HG03442 (cell line): ENCODE data around the gene CA5A.
"Not testable (repeated sequence)": the region's sequence is repeated elsewhere in the genome, so short reads cannot be mapped to it uniquely, and the experiment has no call there.

Source experiments
- ATAC-seq: cut with Tn5 transposase; IDR thresholded peaks from one replicate; pipeline ENCODE4 v1.9.1; 2021; ENCODE audit warnings: mild to moderate bottlenecking, moderate library complexity; ENCODE audit not compliant: unreplicated experiment

Gene CA5A

DNA sequence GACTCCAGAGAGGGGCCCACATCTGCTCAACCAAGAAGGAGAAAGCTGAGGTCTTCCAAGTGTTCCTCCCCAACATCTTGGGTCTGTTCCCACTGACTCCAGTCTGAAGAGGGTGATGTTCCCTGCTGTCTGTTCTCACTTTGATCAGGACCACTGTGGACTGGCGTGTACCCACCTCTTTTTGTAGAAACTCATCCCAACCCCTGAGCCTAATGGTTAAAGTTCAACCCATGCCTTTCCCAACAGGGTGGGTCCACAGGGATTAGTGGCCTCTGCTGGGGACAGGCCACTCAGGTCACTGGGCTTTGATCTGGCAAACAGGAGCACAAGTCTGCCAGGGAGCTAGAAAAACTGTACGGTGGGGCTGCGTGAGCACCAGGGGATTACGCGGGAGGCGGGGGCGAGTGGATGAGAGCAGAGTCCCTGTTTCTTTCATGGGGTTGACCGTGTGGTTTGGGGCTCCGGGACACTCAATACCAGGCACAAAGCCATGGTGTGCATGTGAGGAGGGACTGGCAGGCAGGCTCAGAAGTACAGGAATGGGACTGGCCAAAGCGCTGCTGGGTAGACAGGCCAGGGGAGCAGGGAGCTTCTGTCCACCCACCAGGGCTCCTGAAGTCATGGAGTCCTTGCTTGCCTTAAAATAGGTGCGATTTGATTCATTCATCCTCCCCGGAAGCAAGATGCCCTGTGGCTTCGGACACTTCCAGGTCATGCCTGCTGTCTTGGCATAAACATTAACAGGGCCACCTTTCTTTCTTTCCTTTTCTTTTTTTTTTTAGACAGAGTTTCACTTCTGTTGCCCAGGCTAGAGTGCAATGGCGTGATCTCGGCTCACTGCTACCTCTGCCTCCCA is at the start of gene CA5A:
CA5A (minus strand) TSS at position 155 of the 856 bp plus-strand sequence; CDS start at position 76, 79 bp downstream.
- ATAC-seq, result no peak

- ATAC-seq, result not testable (repeated sequence)
Observed at GRCh38 chr16:87985493-87985892, 49.2 kb upstream of the CA5A start.

- ATAC-seq, result no peak
Observed at GRCh38 chr16:87984632-87985267, 48.4 kb upstream of the CA5A start.

DNA sequence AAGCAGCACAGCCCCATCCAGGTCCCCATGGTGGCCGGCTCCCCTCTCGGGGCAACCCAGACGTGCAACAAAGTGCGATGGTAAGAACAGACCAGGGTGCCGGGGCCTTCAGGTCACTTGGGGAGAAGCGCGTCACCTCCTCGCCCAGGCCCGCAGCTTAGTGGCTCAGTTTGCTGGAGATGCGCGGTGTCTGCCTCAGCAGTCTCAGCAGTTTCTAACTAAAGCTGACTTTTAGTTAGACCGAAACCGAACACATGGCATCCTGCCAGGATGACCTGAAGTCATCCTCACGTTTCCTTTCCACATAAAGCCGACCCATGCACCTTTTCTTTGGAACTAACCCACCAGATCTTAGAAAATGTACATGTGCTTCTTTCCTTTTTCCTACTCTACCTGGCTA is 47.9 kb upstream of the CA5A start:
- not testable (repeated sequence) for ATAC-seq

DNA sequence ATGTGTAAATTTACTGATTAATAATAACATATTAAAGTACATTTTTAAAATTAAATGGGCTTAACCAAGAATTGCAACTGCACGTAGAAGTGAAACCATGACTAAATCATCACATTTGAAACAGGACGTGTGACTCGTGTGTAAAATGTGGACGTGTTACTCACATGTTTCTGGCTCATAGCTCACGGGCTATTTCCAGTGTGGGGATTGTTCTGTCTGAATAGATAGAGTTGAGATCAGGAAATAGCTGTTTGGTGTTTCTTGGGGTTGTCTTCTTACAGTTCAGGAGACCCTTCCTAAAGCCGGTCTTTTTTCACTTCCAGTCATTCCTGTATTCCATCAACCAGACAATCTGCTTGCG is 47.4 kb upstream of the CA5A start:
- ATAC-seq, result not testable (repeated sequence)

DNA sequence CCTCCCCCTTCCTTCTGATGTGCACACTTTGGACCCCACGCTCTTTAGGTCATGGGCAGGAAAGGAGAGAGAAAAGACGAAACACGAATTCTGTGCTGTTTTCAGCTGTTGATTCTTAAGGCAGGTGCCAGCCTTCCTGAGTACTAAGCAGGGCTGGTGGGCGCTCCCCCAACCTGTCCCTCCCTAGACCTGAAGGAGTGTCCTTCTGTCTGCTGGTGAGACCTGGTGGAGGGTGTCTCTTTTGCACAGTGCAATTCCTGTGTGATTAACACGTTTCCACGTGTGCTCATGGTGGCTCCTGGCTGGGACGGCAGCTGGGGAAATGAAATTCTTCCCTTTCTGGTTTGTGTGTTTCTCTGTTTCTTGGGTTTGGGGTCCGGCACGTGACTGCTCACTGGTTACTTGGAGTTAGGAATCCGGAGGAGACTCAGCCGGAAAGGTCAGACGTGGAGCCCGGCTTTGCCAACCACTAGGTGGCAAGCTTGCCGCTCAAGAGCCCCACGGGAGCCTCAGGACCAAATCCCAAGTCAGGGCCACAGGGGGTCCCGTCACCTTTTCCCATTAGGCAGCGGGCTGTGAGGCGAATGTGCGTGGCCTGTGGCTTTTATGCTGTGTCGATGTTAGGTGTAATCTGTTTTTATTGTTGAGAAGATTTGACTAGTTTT is 46.9 kb upstream of the CA5A start:
- ATAC-seq, result not testable (repeated sequence)

DNA sequence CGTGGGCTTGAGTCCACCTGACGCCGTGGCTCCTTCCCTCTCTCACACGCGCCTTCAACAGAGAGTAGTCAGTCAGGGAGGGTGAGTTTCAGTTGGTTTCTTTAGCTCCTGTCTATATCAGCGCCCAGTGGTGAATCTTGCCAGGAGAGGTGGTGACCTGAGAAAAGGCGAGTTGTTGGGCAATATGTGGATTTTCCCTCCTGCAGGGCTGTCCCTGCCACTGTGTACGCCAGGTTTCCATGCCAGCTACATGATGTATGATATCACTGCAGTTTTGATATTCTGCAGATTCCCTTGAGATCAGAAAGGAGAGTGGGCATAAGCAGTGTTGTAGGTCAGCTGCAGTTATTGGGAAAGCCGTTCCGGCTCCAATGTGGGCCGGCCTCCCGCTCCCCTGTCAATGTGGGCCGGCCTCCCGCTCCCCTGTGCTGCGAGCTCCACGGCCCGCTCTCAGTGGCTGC is 46.3 kb upstream of the CA5A start:
- ATAC-seq, result no peak

GRCh38 chr16:87981376-87981775 is 45.0 kb upstream of the CA5A start:
- ATAC-seq, result not testable (repeated sequence)

DNA sequence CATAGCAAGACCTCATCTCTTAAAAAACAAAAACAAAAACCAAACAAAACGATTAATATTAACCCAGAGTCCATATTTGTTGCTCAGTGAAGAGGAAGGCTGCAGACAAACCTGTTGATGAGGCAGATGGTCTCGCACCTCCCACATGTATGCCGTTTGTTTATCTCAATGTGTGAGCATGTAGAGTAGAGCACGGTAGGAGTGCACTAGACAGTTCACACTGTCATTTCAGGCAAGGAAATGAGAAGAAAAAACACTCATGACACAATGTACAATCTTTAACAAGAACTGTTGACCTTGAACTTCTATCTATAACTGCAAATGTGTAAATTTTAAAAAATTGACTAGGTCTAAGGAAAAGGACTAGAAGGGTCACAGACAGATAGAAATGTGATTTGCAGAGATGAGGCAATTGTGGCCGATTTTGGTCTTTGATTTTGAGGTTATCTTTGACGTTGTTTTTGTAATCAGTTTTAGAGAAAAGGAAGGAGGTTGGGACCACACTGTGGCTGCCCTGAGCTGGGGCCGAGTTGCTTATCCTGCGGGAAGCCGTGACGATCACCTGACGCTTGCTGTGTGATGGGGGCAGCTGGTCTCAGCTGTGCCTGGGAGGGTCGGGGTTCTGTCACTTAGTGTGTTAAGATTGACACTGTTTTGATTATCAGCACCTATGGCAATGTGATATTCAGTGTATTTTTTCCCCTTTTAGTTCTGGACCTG is 43.7 kb upstream of the CA5A start:
- not testable (repeated sequence) for ATAC-seq

DNA sequence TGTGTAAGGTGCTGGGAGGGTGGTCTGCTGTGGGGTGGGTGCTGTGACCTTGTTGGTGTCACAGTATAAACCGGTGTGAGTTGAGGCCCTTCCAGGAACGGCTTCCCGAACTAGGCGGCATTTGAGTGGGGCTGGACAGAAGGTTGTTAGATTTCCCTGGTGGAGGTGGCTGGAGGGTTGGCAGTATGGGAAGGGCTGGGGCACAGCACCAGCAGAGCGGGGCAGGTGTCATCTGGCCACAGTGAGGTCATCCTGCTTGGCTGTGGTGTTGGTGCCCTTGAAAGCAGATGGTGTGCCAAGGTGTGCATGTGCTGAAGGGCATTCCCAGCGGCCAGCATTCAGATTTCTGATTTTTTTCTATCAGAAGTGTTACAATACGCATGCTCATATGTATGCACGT is 43.0 kb upstream of the CA5A start:
- ATAC-seq, result no peak

GRCh38 chr16:87978127-87978526 is 41.8 kb upstream of the CA5A start:
- ATAC-seq, result no peak

- no peak for ATAC-seq
Observed at GRCh38 chr16:87976665-87977064, 40.3 kb upstream of the CA5A start.

DNA sequence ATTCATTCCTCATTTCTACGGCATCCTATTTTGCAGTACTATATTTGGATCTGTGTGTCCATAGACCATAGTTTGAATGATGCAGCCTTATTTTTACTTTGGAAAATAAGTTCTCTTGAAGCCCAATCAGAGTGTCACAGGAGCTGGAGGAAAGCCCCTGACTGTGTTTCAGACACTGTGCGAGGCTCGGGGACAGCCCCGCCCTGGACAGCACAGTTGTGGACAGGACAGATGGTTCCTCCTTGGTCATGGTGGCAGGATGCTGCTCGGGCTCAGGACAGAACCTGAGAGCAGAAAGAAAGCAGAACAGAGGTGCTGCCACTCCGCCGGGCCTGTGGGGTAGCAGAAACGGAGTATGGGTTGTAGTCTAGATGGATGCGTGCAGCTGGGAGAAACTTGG is 37.8 kb upstream of the CA5A start:
- ATAC-seq, result no peak

DNA sequence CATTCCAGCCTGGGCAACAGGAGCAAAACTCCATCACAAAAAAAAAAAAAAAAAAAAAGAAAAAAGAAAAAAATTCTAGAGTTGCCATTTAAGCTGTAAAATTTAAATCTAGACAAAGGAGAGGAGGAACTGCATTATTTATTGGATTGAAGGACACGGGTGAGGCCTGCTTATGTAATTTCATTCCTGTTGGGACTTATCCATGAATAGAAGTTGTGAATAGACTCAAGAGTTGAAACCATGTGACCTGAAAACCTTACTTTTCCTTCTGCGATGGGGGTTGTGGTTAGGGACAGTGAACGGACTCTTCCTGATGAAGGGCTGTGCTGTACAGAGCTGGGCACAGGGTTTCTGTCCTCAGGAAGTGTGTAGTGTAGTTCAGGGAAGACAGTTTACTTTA is 37.4 kb upstream of the CA5A start:
- ATAC-seq, result no peak

- no peak for ATAC-seq
Observed at GRCh38 chr16:87971933-87972332, 35.6 kb upstream of the CA5A start.

DNA sequence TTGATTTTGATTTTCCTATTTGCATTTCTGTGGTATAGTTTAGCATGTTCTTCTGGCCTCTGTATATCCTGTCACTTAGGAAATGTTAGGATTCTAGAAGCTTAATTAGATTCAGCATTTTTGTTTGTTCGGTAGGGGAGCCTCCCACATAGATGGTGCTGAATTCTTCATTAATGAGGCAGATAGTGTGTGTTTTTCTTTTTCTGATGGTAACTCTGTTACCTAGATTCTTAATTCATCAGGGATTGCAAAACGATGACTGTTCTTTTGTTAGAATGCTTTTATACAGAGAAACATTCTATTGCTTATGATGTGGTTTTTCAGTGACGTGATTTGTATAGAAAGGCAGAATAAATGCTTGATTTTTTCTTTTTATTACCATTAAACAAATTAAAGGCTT is 33.9 kb upstream of the CA5A start:
- no peak for ATAC-seq

DNA sequence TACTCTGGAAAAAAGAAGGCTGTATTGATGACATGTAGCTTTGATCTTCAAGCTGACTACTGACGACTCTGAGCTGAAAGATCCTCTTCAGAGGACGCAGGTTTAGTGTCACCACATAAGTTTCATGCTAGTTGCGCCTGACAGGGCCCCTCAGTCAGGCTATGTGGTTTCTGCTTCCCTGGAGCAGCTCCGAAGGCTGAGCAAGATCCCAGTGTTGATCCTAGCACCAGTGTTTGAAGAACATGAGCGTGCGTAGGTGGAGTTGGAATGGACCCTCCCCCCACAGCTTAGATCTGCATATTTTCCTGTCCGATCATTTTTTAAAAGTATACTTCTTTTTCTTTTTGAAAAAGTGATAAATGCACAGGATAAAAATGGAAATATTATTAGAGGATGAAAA is 32.2 kb upstream of the CA5A start:
- no peak for ATAC-seq

GRCh38 chr16:87966685-87967185 is 30.4 kb upstream of the CA5A start:
- no peak for ATAC-seq

DNA sequence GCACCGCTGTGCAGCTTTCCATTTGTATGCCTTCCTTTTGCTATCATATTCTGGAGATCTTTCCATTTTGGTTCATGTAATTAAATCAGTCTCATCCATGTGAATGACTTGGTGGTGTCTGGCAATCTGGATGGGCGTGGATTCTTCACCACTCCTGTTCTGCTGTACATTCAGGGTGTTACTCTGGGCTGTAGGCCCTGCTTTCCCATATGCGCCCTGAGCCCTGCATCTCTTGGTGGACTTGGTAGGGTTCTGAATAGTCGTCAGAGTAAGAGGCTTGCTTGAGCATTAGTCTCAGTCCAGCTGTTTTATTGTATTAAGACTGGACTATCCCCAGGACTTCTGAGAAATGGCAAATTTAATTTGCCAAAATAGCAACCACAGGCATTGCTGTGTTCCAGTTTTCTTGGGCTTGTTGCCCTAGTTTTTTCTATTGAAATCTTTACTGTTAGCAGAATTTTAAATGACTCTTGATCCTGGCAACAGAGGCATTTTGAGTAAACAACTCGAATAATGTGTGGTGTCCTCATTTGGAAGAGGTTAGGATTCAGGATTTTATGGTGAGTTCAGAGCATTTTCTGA is 29.8 kb upstream of the CA5A start:
- ATAC-seq, result no peak

- no peak for ATAC-seq
Observed at GRCh38 chr16:87965417-87965816, 29.1 kb upstream of the CA5A start.
